GM21367 (cell line): ENCODE measurements around the gene ZNF687.
"Not testable (repeated sequence)": the region's sequence is repeated elsewhere in the genome, so short reads cannot be mapped to it uniquely, and the experiment has no call there.

Experiments used
- ATAC-seq: cut with Tn5 transposase; IDR thresholded peaks from one replicate; pipeline ENCODE4 v1.9.1; 2021; ENCODE audit not compliant: unreplicated experiment

ZNF687 gene

GRCh38 chr1:151275341-151275740, 6.8 kb upstream of the ZNF687 start:
- not testable (repeated sequence) for ATAC-seq

- no peak for ATAC-seq
These were observed 4.8 kb upstream of the ZNF687 start for GRCh38 chr1:151277249-151277648.

GRCh38 chr1:151281225-151281968, 702 bp upstream of the ZNF687 start:
- ATAC-seq, result peak; percentile 34

GRCh38 chr1:151282883-151283725, 1.0 kb downstream of the ZNF687 start:
- ATAC-seq, result no peak

- no peak for ATAC-seq
These were observed 2.0 kb downstream of the ZNF687 start for GRCh38 chr1:151284013-151284577.

GRCh38 chr1:151286619-151287340, 4.7 kb downstream of the ZNF687 start:
- no peak for ATAC-seq

- no peak for ATAC-seq
These were observed 5.2 kb downstream of the ZNF687 start for GRCh38 chr1:151287341-151287699.

GRCh38 chr1:151287767-151288500, 5.8 kb downstream of the ZNF687 start:
- no peak for ATAC-seq

GRCh38 chr1:151288502-151288901, 6.4 kb downstream of the ZNF687 start:
- ATAC-seq, result no peak

GRCh38 chr1:151289080-151289935, 7.2 kb downstream of the ZNF687 start:
- ATAC-seq, result no peak

- no peak for ATAC-seq
These were observed 8.1 kb downstream of the ZNF687 start for GRCh38 chr1:151289991-151290708.

GRCh38 chr1:151290709-151291303, 8.7 kb downstream of the ZNF687 start:
- no peak for ATAC-seq

- ATAC-seq, result no peak
These were observed 10.3 kb downstream of the ZNF687 start for GRCh38 chr1:151292207-151293030.

GRCh38 chr1:151293093-151293492, 11.0 kb downstream of the ZNF687 start:
- no peak for ATAC-seq

GRCh38 chr1:151294742-151295462, 12.8 kb downstream of the ZNF687 start:
- no peak for ATAC-seq

- no peak for ATAC-seq
These were observed 27.8 kb downstream of the ZNF687 start for GRCh38 chr1:151309811-151310323.

GRCh38 chr1:151311011-151311410, 28.9 kb downstream of the ZNF687 start:
- ATAC-seq, result no peak
